NCI-H446 (cell line): ENCODE data around the gene STRA8.

Source experiments
- DNase-seq, 2 experiments: peaks; one replicate each; lab custom pipeline; 2025; lab: John Stamatoyannopoulos, UW

STRA8 gene

GRCh38 chr7:135269921-135270320 lies 36.3 kb downstream of the STRA8 start:
- DNase-seq, result no peak

- no peak for DNase-seq
Measured at GRCh38 chr7:135270577-135271254, 37.1 kb downstream of the STRA8 start.

- no peak for DNase-seq
Measured at GRCh38 chr7:135271255-135271615, 37.6 kb downstream of the STRA8 start.

GRCh38 chr7:135272303-135272702 lies 38.7 kb downstream of the STRA8 start:
- DNase-seq, result no peak

- no peak for DNase-seq
Measured at GRCh38 chr7:135273581-135273980, 39.9 kb downstream of the STRA8 start.

GRCh38 chr7:135274495-135275268 lies 41.0 kb downstream of the STRA8 start:
- DNase-seq, result peak; percentile 36 to 79

- no peak for DNase-seq
Measured at GRCh38 chr7:135275971-135276580, 42.4 kb downstream of the STRA8 start.

- DNase-seq, result no peak
Measured at GRCh38 chr7:135277161-135277560, 43.5 kb downstream of the STRA8 start.

GRCh38 chr7:135281363-135281949 lies 47.8 kb downstream of the STRA8 start:
- DNase-seq, result peak; percentile 67 to 83

- DNase-seq, result no peak
Measured at GRCh38 chr7:135282561-135283254, 49.1 kb downstream of the STRA8 start.

- no peak for DNase-seq
Measured at GRCh38 chr7:135283959-135284638, 50.5 kb downstream of the STRA8 start.

GRCh38 chr7:135285547-135286233 lies 52.1 kb downstream of the STRA8 start:
- no peak for DNase-seq

- DNase-seq, result no peak
Measured at GRCh38 chr7:135286876-135287275, 53.2 kb downstream of the STRA8 start.

- DNase-seq, result no peak
Measured at GRCh38 chr7:135290594-135290993, 57.0 kb downstream of the STRA8 start.

- DNase-seq, result no peak
Measured at GRCh38 chr7:135291809-135292253, 58.2 kb downstream of the STRA8 start.

- DNase-seq, result no peak
Measured at GRCh38 chr7:135299235-135299634, 65.6 kb downstream of the STRA8 start.

- no peak for DNase-seq
Measured at GRCh38 chr7:135300913-135301765, 67.5 kb downstream of the STRA8 start.
